HCT116 (cell line): ENCODE measurements around the gene PPP1R36.

Source experiments
- CBX3 ChIP-seq: IDR thresholded peaks from 2 replicates; pipeline ENCODE4 v1.6.1; 2012; ENCODE audit warnings: low read depth
- ELF1 ChIP-seq: IDR thresholded peaks from 2 replicates; pipeline ENCODE4 v1.6.1; 2012; ENCODE audit warnings: low read depth, borderline replicate concordance
- EZH2 ChIP-seq: fragments of 200-600 bp; sonication (generic); IDR thresholded peaks from 2 replicates; pipeline ENCODE4 v1.6.1; 2017; ENCODE audit warnings: antibody characterized with exemption, mixed run types
- EZH2phosphoT487 ChIP-seq: fragments of 200-600 bp; IDR thresholded peaks from 2 replicates; pipeline ENCODE4 v1.6.1; 2018; ENCODE audit warnings: antibody characterized with exemption, borderline replicate concordance
- FOSL1 ChIP-seq: IDR thresholded peaks from 2 replicates; pipeline ENCODE4 v1.6.1; 2012; ENCODE audit warnings: low read depth
- JUND ChIP-seq: IDR thresholded peaks from 2 replicates; pipeline ENCODE4 v1.6.1; 2012
- POLR2A ChIP-seq: IDR thresholded peaks from 2 replicates; pipeline ENCODE4 v1.7.0; 2011; ENCODE audit warnings: borderline replicate concordance; ENCODE audit not compliant: insufficient read depth, insufficient read length; ENCODE audit errors: extremely low read depth
- POLR2AphosphoS5 ChIP-seq: IDR thresholded peaks from 2 replicates; pipeline ENCODE4 v1.6.1; 2011; ENCODE audit warnings: mild to moderate bottlenecking, low read depth, low read length, moderate library complexity
- RAD21 ChIP-seq: IDR thresholded peaks from 2 replicates; pipeline ENCODE4 v1.6.1; 2012; ENCODE audit warnings: low read depth, mild to moderate bottlenecking
- SIN3A ChIP-seq: IDR thresholded peaks from 2 replicates; pipeline ENCODE4 v1.6.1; 2012; ENCODE audit warnings: low read depth
- TF ChIP-seq, protein P1 (sequence below), 3 experiments: fragments of 200-600 bp in 1 of 3; sonication (generic) in 1 of 3; IDR thresholded peaks in 2 of 3; conservative IDR thresholded peaks in 1 of 3; 2 replicates each; pipeline ENCODE4 v1.5.1; 2012 to 2017; ENCODE audit warnings: low read depth in 2 of 3, low read length in 2 of 3, antibody characterized with exemption in 1 of 3, borderline replicate concordance in 1 of 3, control low read depth in 1 of 3, mild to moderate bottlenecking in 1 of 3, mixed read lengths in 1 of 3, mixed run types in 1 of 3, moderate library complexity in 1 of 3; ENCODE audit not compliant: insufficient read depth in 1 of 3
- TF ChIP-seq, protein P2 (sequence below): IDR thresholded peaks from 2 replicates; pipeline ENCODE4 v1.6.1; 2011; ENCODE audit warnings: mild to moderate bottlenecking, low read length, moderate library complexity; ENCODE audit not compliant: insufficient replicate concordance; ENCODE audit errors: extremely low read depth
- TF ChIP-seq, protein P3 (sequence below): IDR thresholded peaks from 2 replicates; pipeline ENCODE4 v1.6.1; 2012
- TF ChIP-seq, protein P4 (sequence below): IDR thresholded peaks from 2 replicates; pipeline ENCODE4 v1.6.1; 2012

DNA sequence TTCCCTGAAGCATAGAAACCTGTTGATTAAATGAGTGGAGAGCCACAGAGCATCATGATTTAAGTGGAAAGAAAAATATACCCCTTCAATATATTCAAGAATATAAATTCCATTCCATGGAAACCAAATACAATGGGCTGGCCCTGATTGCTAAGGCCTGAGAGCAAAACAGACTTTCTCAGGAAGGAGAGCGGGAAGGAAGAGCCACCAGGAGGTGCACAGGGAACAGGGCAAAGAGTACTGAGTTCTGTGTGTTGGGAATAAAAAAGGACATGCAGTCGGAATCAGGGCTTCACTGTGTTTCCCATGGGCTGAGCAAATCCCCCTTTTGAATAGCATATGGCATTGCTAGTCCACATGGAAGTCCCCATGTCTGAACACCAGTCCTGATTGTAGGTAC, 84.8 kb downstream of the PPP1R36 start:
- TF ChIP-seq JUND, result no peak
- no peak for TF ChIP-seq CBX3
- TF ChIP-seq POLR2A, result no peak
- TF ChIP-seq, protein P1, sequence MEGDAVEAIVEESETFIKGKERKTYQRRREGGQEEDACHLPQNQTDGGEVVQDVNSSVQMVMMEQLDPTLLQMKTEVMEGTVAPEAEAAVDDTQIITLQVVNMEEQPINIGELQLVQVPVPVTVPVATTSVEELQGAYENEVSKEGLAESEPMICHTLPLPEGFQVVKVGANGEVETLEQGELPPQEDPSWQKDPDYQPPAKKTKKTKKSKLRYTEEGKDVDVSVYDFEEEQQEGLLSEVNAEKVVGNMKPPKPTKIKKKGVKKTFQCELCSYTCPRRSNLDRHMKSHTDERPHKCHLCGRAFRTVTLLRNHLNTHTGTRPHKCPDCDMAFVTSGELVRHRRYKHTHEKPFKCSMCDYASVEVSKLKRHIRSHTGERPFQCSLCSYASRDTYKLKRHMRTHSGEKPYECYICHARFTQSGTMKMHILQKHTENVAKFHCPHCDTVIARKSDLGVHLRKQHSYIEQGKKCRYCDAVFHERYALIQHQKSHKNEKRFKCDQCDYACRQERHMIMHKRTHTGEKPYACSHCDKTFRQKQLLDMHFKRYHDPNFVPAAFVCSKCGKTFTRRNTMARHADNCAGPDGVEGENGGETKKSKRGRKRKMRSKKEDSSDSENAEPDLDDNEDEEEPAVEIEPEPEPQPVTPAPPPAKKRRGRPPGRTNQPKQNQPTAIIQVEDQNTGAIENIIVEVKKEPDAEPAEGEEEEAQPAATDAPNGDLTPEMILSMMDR (IDR thresholded peaks at IDR 0.05 in 2 of 3, conservative IDR thresholded peaks at IDR 0.05 in 1 of 3; ENCODE audit: borderline replicate concordance in 1 of 3, insufficient read depth in 1 of 3, low read depth in 2 of 3, low read length in 2 of 3), result no peak
- no peak for TF ChIP-seq POLR2AphosphoS5
- TF ChIP-seq, protein P2, sequence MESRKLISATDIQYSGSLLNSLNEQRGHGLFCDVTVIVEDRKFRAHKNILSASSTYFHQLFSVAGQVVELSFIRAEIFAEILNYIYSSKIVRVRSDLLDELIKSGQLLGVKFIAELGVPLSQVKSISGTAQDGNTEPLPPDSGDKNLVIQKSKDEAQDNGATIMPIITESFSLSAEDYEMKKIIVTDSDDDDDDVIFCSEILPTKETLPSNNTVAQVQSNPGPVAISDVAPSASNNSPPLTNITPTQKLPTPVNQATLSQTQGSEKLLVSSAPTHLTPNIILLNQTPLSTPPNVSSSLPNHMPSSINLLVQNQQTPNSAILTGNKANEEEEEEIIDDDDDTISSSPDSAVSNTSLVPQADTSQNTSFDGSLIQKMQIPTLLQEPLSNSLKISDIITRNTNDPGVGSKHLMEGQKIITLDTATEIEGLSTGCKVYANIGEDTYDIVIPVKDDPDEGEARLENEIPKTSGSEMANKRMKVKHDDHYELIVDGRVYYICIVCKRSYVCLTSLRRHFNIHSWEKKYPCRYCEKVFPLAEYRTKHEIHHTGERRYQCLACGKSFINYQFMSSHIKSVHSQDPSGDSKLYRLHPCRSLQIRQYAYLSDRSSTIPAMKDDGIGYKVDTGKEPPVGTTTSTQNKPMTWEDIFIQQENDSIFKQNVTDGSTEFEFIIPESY, result no peak
- no peak for TF ChIP-seq EZH2
- TF ChIP-seq FOSL1, result no peak
- no peak for TF ChIP-seq RAD21
- TF ChIP-seq, protein P3, sequence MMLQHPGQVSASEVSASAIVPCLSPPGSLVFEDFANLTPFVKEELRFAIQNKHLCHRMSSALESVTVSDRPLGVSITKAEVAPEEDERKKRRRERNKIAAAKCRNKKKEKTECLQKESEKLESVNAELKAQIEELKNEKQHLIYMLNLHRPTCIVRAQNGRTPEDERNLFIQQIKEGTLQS, result no peak
- TF ChIP-seq SIN3A, result no peak
- no peak for TF ChIP-seq ELF1
- TF ChIP-seq, protein P4, sequence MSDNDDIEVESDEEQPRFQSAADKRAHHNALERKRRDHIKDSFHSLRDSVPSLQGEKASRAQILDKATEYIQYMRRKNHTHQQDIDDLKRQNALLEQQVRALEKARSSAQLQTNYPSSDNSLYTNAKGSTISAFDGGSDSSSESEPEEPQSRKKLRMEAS, result no peak
- no peak for TF ChIP-seq EZH2phosphoT487
